Cardiac muscle cell (in vitro differentiated cells and primary cell): ENCODE measurements around the gene MGLL. TPM values are rescaled to one million over a fixed set of nuclear protein-coding genes. Genes with fewer than 3 reads are reported as not detected.
A peak's percentile ranks its signal among the peaks of the same experiment; 100 is the strongest.

ENCODE experiments used
- DNase-seq, 2 donors: peaks; one replicate each; pipeline versions ENCODE4 v3.0.0 to v3.0.0-alpha.2; 2010 to 2017; ENCODE audit warnings: low read depth in 1 of 2, low spot score in 1 of 2
- H3K27ac ChIP-seq: fragments of 200-600 bp; sonication (generic); 2 replicates; pipeline ENCODE4 v1.5.1; 2016
- H3K27me3 ChIP-seq: fragments of 200-600 bp; sonication (generic); 2 replicates; pipeline ENCODE4 v1.6.0; 2016; ENCODE audit warnings: control low read depth
- H3K36me3 ChIP-seq: fragments of 200-600 bp; sonication (generic); 2 replicates; pipeline ENCODE4 v1.5.1; 2016; ENCODE audit warnings: control low read depth
- H3K4me1 ChIP-seq: fragments of 200-600 bp; sonication (generic); 2 replicates; pipeline ENCODE4 v1.8.1; 2017; ENCODE audit warnings: low read depth, mild to moderate bottlenecking, mixed run types
- H3K4me3 ChIP-seq: fragments of 200-600 bp; sonication (generic); 2 replicates; pipeline ENCODE4 v1.5.1; 2016; ENCODE audit warnings: mild to moderate bottlenecking
- H3K9me3 ChIP-seq: fragments of 200-600 bp; sonication (generic); 2 replicates; pipeline ENCODE4 v1.5.1; 2017; ENCODE audit warnings: low read depth, mild to moderate bottlenecking, control low read depth
- CTCF ChIP-seq: IDR thresholded peaks from 2 replicates; pipeline ENCODE4 v1.5.1; 2012; ENCODE audit warnings: low read depth, mild to moderate bottlenecking, low read length
- polyA plus RNA-seq: library from polyadenylated mRNA; unstranded; fragments of >200 nt; fragmentation: Nextera tagmentation; extraction: Ambion mirVana; gene quantifications from 2 replicates; pipeline ENCODE4 v1.2.1, GENCODE V29; 2016
- total RNA-seq: library from RNA; depleted of rRNA; stranded (reverse); fragments of >200 nt; gene quantifications from 2 replicates; pipeline ENCODE4 v1.2.3, GENCODE V29; 2016

Gene MGLL
- total and polyA plus RNA-seq, 2 experiments from 2014 or later, result 1.0 TPM

GRCh38 chr3:127667119-127667681, 155.1 kb downstream of the MGLL start:
- no peaks in the 10 kb centered on the region for H3K9me3 ChIP-seq
- no peak overlapping the region for H3K27ac ChIP-seq
- no peaks in the 10 kb centered on the region for H3K27me3 ChIP-seq
- H3K36me3 ChIP-seq, result no peaks in the 10 kb centered on the region
- no peak for TF ChIP-seq CTCF
- no peak overlapping the region for H3K4me3 ChIP-seq
- no peak for DNase-seq
- H3K4me1 ChIP-seq, result peaks cover 12% of the 10 kb centered on the region

GRCh38 chr3:127666676-127667075, 155.6 kb downstream of the MGLL start:
- H3K27ac ChIP-seq, result no peak overlapping the region
- no peaks in the 10 kb centered on the region for H3K27me3 ChIP-seq
- H3K9me3 ChIP-seq, result no peaks in the 10 kb centered on the region
- H3K4me1 ChIP-seq, result peaks cover 12% of the 10 kb centered on the region
- no peaks in the 10 kb centered on the region for H3K36me3 ChIP-seq
- H3K4me3 ChIP-seq, result no peak overlapping the region
- DNase-seq, result no peak
- TF ChIP-seq CTCF, result no peak

GRCh38 chr3:127665586-127665985, 156.7 kb downstream of the MGLL start:
- no peaks in the 10 kb centered on the region for H3K27me3 ChIP-seq
- no peak overlapping the region for H3K4me3 ChIP-seq
- H3K27ac ChIP-seq, result no peak overlapping the region
- TF ChIP-seq CTCF, result no peak
- H3K4me1 ChIP-seq, result peaks cover 12% of the 10 kb centered on the region
- H3K36me3 ChIP-seq, result no peaks in the 10 kb centered on the region
- DNase-seq, result no peak
- H3K9me3 ChIP-seq, result no peaks in the 10 kb centered on the region

- Histone ChIP-seq H3K4me3 (no peak overlapping the region), H3K9me3 (no peaks in the 10 kb centered on the region), H3K36me3 (no peaks in the 10 kb centered on the region), H3K27ac (no peak overlapping the region), H3K4me1 (peaks cover 12% of the 10 kb centered on the region), H3K27me3 (no peaks in the 10 kb centered on the region)
- no peak for TF ChIP-seq CTCF
- no peak for DNase-seq
These were observed 157.2 kb downstream of the MGLL start for GRCh38 chr3:127665165-127665564.

- H3K27ac ChIP-seq, result peak overlapping the region; percentile 18
- no peaks in the 10 kb centered on the region for H3K36me3 ChIP-seq
- peaks cover 16% of the 10 kb centered on the region for H3K4me1 ChIP-seq
- H3K4me3 ChIP-seq, result no peak overlapping the region
- no peak for DNase-seq
- no peaks in the 10 kb centered on the region for H3K9me3 ChIP-seq
- no peaks in the 10 kb centered on the region for H3K27me3 ChIP-seq
- no peak for TF ChIP-seq CTCF
These were observed 159.2 kb downstream of the MGLL start for GRCh38 chr3:127663151-127663550.
